ENCODE data around the gene CBY1. TPM values are rescaled to one million over a fixed set of nuclear protein-coding genes. Genes with fewer than 3 reads are reported as not detected.

The CBY1 gene
- total and polyA plus RNA-seq, 9 of the 15 experiments (the other 6 are each of a cell fraction or from before 2014, with no cell fraction given): 5.7 to 19.7 (median 10.8) TPM

DNA sequence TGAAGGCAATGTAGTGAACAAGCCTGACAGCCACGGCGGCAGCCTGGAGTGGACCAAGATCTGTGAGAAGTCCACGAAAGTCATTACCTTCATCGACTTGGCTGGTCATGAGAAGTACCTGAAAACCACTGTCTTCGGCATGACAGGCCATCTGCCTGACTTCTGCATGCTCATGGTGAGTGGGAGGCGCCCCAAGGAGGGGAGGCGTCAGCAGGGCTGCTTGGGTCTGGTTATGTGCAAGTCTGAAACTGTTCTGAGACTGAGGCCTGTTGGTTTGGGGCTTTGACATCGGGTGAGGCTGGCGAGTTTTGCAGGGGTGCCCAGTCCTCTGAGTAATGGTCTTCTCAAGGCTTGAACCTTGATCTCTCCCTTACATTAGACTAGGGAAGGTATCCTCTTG lies 60.4 kb downstream of the CBY1 start:
- H3K9me1 ChIP-seq (ENCODE audit: control insufficient read depth, insufficient read depth, low read length): peaks cover 3% of the 10 kb centered on the region
- no peak for FAIRE-seq
- no peak overlapping the region for H3K4me2 ChIP-seq (ENCODE audit: insufficient read depth, low read length)
- no TSS peak for BruUV-seq (replicated peaks)
- DNase-seq (ENCODE audit: extremely low read depth in 1 of 4, low spot score in 3 of 4): peak in 1 of 4 experiments; percentile 44
- H3K27me3 ChIP-seq (ENCODE audit: control insufficient read depth in 2 of 2, insufficient read depth in 2 of 2, low read length in 2 of 2): no peaks in the 10 kb centered on the region
- no peak overlapping the region for H3K4me3 ChIP-seq
- in situ Hi-C loops (cut with MboI) (no loop called here), intact Hi-C loops (cut with micrococcal nuclease) (no loop called here)
- H3K79me2 ChIP-seq (ENCODE audit: control insufficient read depth, insufficient read depth, low read length): peaks cover 48% of the 10 kb centered on the region
- no peak overlapping the region; the same call in 2 of the 3 replicates for H3K27ac ChIP-seq (ENCODE audit: extremely low read depth, low read depth, low read length)
- CTCF ChIA-PET (ENCODE audit: low intra/inter-chr PET ratio): no interaction called here
- peaks cover 35 to 46% of the 10 kb centered on the region in 2 experiments; a peak in 4 of 5 replicates for H3K4me1 ChIP-seq (replicated peaks in 1 of 2; ENCODE audit: control insufficient read depth in 2 of 2, insufficient read depth in 2 of 2, low read length in 2 of 2)
- TF ChIP-seq NFE2 (IDR thresholded peaks at IDR 0.05; ENCODE audit: low read depth): peak; percentile 30; the same call in 1 of the 2 replicates
- TF ChIP-seq COPS2 (conservative IDR thresholded peaks at IDR 0.05): no peak
- no peaks in the 10 kb centered on the region for H3K9me3 ChIP-seq (replicated peaks; ENCODE audit: control insufficient read depth, insufficient read depth, low read depth, low read length)
- peak overlapping the region in 1 of 2 experiments; percentile 74; a peak in 2 of 4 replicates for H3K9ac ChIP-seq (ENCODE audit: insufficient read depth in 1 of 2, low read depth in 2 of 2, low read length in 2 of 2)
- peaks cover 61% of the 10 kb centered on the region; the same call in 2 of the 3 replicates for H3K36me3 ChIP-seq (ENCODE audit: control insufficient read depth, insufficient read depth, low read length)
- POLR2A ChIA-PET: interaction anchor here (1.0 to 1.3 kb wide), 3 partner anchors 8 to 11 kb away, joined by 3 to 9 read pairs (median 7); partner anchors contain the start of gene GTPBP1
- peak; percentile 49 for ATAC-seq
- H2AFZ ChIP-seq (ENCODE audit: low read depth, low read length): no peak overlapping the region
- peaks cover 47% of the 10 kb centered on the region for H4K20me1 ChIP-seq (replicated peaks; ENCODE audit: control insufficient read depth, insufficient read depth, low read length)
- 66% methylated on average over 7 of the region's 9 CpGs for WGBS (ENCODE audit: insufficient coverage, low coverage, missing lambda C conversion rate)

DNA sequence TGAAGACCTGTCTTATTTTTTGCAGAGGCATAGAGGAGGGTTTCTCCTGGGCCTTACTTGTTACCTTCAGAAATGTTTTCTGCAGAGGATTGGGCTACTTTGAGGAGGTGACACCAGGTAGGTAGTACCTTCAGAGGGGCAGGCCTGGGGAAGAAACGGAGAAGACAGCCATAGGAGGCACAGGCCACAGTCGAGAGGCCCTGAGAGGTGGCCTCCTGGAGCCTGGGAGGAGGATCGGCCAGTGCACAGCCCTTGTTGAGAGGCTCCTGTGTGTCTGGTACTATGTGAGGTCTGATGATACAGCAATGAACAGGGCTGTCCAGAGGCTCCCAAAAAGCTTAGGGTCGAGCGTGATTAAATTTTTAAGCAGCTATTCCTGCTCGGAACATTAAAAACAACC lies 60.8 kb downstream of the CBY1 start:
- peaks cover 33 to 42% of the 10 kb centered on the region in 2 experiments; a peak in 4 of 5 replicates for H3K4me1 ChIP-seq (replicated peaks in 1 of 2; ENCODE audit: control insufficient read depth in 2 of 2, insufficient read depth in 2 of 2, low read length in 2 of 2)
- TF ChIP-seq XRCC5 (IDR thresholded peaks at IDR 0.05; ENCODE audit: low read depth, low read length) (no peak), E2F3 (CRISPR knock-in tag; IDR thresholded peaks at IDR 0.05) (no peak), NFIC (IDR thresholded peaks at IDR 0.05) (no peak), SAFB (IDR thresholded peaks at IDR 0.05; ENCODE audit: borderline replicate concordance, low read depth, low read length) (no peak)
- no peak overlapping the region for H2AFZ ChIP-seq (ENCODE audit: low read depth, low read length)
- no peak for ATAC-seq
- peaks cover 65% of the 10 kb centered on the region; the same call in 2 of the 3 replicates for H3K36me3 ChIP-seq (ENCODE audit: control insufficient read depth, insufficient read depth, low read length)
- H4K20me1 ChIP-seq (replicated peaks; ENCODE audit: control insufficient read depth, insufficient read depth, low read length): peaks cover 43% of the 10 kb centered on the region
- no peak for DNase-seq (ENCODE audit: extremely low read depth in 1 of 4, low spot score in 3 of 4)
- 85% methylated on average over 5 of the region's 6 CpGs for WGBS (ENCODE audit: insufficient coverage, low coverage, missing lambda C conversion rate)
- ChIA-PET CTCF (ENCODE audit: low intra/inter-chr PET ratio) (no interaction called here), POLR2A (interaction anchor here (1.5 kb wide), 1 partner anchor 10 kb away, joined by 8 read pairs; no protein-coding TSS in a partner anchor)
- in situ Hi-C loops (cut with MboI) (no loop called here), intact Hi-C loops (cut with micrococcal nuclease) (no loop called here)
- peaks cover 3% of the 10 kb centered on the region for H3K9me1 ChIP-seq (ENCODE audit: control insufficient read depth, insufficient read depth, low read length)
- H3K9ac ChIP-seq (ENCODE audit: insufficient read depth in 1 of 2, low read depth in 2 of 2, low read length in 2 of 2): no peak overlapping the region
- H3K27me3 ChIP-seq (ENCODE audit: control insufficient read depth in 2 of 2, insufficient read depth in 2 of 2, low read length in 2 of 2): no peaks in the 10 kb centered on the region
- no peak overlapping the region for H3K4me3 ChIP-seq
- peaks cover 44% of the 10 kb centered on the region for H3K79me2 ChIP-seq (ENCODE audit: control insufficient read depth, insufficient read depth, low read length)
- H3K9me3 ChIP-seq (replicated peaks; ENCODE audit: control insufficient read depth, insufficient read depth, low read depth, low read length): no peaks in the 10 kb centered on the region
- no peak for FAIRE-seq
- no peak overlapping the region for H3K27ac ChIP-seq (ENCODE audit: extremely low read depth, low read depth, low read length)
- no peak overlapping the region for H3K4me2 ChIP-seq (ENCODE audit: insufficient read depth, low read length)
- BruUV-seq (replicated peaks): no TSS peak
